Hepatocyte (in vitro differentiated cells): ENCODE measurements around the gene KIAA0513. TPM values are rescaled to one million over a fixed set of nuclear protein-coding genes. Genes with fewer than 3 reads are reported as not detected.

Source experiments
- DNase-seq: peaks from one replicate; pipeline ENCODE4 v3.0.0-alpha.2; 2016; ENCODE audit warnings: low spot score
- H2AFZ ChIP-seq: fragments of 200-600 bp; sonication (generic); 2 replicates; pipeline ENCODE4 v1.6.0; 2016; ENCODE audit warnings: antibody characterized with exemption, mild to moderate bottlenecking
- H3K27ac ChIP-seq: fragments of 200-600 bp; sonication (generic); 2 replicates; pipeline ENCODE4 v1.5.1; 2016; ENCODE audit warnings: mild to moderate bottlenecking
- H3K27me3 ChIP-seq: fragments of 200-600 bp; sonication (generic); 2 replicates; pipeline ENCODE4 v1.6.1; 2016
- H3K36me3 ChIP-seq: fragments of 200-600 bp; sonication (generic); replicated peaks from 2 replicates; pipeline ENCODE4 v1.5.1; 2016; ENCODE audit warnings: low read depth; ENCODE audit not compliant: insufficient read depth
- H3K4me1 ChIP-seq: fragments of 200-600 bp; sonication (generic); 2 replicates; pipeline ENCODE4 v1.5.1; 2016; ENCODE audit warnings: mild to moderate bottlenecking, moderate library complexity; ENCODE audit not compliant: insufficient read depth
- H3K4me2 ChIP-seq: fragments of 200-600 bp; sonication (generic); 2 replicates; pipeline ENCODE4 v1.6.0; 2016
- H3K4me3 ChIP-seq: fragments of 200-600 bp; sonication (generic); 2 replicates; pipeline ENCODE4 v1.5.1; 2016; ENCODE audit warnings: mild to moderate bottlenecking
- H3K79me2 ChIP-seq: fragments of 200-600 bp; sonication (generic); 2 replicates; pipeline ENCODE4 v1.6.0; 2017; ENCODE audit warnings: mild to moderate bottlenecking
- H3K9me2 ChIP-seq: fragments of 200-600 bp; sonication (generic); replicated peaks from 2 replicates; pipeline ENCODE4 v1.6.0; 2017; ENCODE audit warnings: mild to moderate bottlenecking; ENCODE audit not compliant: insufficient read depth
- H3K9me3 ChIP-seq: fragments of 200-600 bp; sonication (generic); 2 replicates; pipeline ENCODE4 v1.5.1; 2016; ENCODE audit warnings: low read depth, mild to moderate bottlenecking
- H4K20me1 ChIP-seq: fragments of 200-600 bp; sonication (generic); 2 replicates; pipeline ENCODE4 v1.6.0; 2016; ENCODE audit warnings: mild to moderate bottlenecking; ENCODE audit not compliant: insufficient read depth, poor library complexity, severe bottlenecking
- EZH2 ChIP-seq: fragments of 200-600 bp; sonication (generic); IDR thresholded peaks from 2 replicates; pipeline ENCODE4 v1.6.1; 2016; ENCODE audit warnings: antibody characterized with exemption, mild to moderate bottlenecking, borderline replicate concordance
- EZH2phosphoT487 ChIP-seq: fragments of 200-600 bp; sonication (generic); IDR thresholded peaks from one replicate; pipeline ENCODE4 v1.6.1; 2018; ENCODE audit warnings: antibody characterized with exemption, mild to moderate bottlenecking, low read depth, moderate library complexity; ENCODE audit not compliant: unreplicated experiment, severe bottlenecking
- WGBS: methylation state at CpG from one replicate; pipeline ENCODE4 v1.1.6; 2016; ENCODE audit warnings: low lambda C conversion rate; ENCODE audit errors: missing lambda C conversion rate; 5-methylcytosine and 5-hydroxymethylcytosine counted together
- polyA plus RNA-seq: library from polyadenylated mRNA; unstranded; fragments of >200 nt; fragmentation: Nextera tagmentation; extraction: Ambion mirVana; gene quantifications from 2 replicates; pipeline ENCODE4 v1.2.1, GENCODE V29; 2016
- total RNA-seq: library from RNA; depleted of rRNA; stranded (reverse); fragments of >200 nt; gene quantifications from 2 replicates; pipeline ENCODE4 v1.2.3, GENCODE V29; 2014
- TF ChIP-seq, protein P1 (sequence below): fragments of 200-600 bp; sonication (generic); IDR thresholded peaks from 2 replicates; pipeline ENCODE4 v1.5.1; 2016; ENCODE audit warnings: antibody characterized with exemption, mild to moderate bottlenecking; ENCODE audit not compliant: poor library complexity

KIAA0513 gene
- total and polyA plus RNA-seq, 2 experiments from 2014 or later, result 10.1 to 14.9 TPM

DNA sequence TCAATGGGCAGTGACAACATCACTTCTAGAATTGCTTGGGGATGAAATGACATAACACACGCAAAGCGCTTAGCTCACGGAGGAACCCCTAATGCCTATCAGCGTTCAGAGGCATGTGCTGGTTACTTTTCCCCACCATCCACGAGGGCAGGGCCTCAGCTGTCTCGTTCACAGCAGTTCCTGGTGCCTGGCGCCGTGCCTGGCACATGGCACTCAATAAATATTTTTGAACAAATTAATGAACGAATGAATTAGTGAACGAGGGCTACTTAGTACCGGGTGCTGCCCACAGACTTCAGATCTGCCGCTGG, 98.8 kb downstream of the KIAA0513 start:
- no peak overlapping the region for H2AFZ ChIP-seq
- H3K79me2 ChIP-seq, result no peaks in the 10 kb centered on the region
- peak overlapping the region; percentile 73 for H3K27ac ChIP-seq
- H3K4me1 ChIP-seq, result peaks cover 36% of the 10 kb centered on the region
- no peak overlapping the region for H3K4me3 ChIP-seq
- no peak for TF ChIP-seq EZH2phosphoT487
- TF ChIP-seq, protein P1, sequence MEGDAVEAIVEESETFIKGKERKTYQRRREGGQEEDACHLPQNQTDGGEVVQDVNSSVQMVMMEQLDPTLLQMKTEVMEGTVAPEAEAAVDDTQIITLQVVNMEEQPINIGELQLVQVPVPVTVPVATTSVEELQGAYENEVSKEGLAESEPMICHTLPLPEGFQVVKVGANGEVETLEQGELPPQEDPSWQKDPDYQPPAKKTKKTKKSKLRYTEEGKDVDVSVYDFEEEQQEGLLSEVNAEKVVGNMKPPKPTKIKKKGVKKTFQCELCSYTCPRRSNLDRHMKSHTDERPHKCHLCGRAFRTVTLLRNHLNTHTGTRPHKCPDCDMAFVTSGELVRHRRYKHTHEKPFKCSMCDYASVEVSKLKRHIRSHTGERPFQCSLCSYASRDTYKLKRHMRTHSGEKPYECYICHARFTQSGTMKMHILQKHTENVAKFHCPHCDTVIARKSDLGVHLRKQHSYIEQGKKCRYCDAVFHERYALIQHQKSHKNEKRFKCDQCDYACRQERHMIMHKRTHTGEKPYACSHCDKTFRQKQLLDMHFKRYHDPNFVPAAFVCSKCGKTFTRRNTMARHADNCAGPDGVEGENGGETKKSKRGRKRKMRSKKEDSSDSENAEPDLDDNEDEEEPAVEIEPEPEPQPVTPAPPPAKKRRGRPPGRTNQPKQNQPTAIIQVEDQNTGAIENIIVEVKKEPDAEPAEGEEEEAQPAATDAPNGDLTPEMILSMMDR, result no peak
- TF ChIP-seq EZH2, result no peak
- no peaks in the 10 kb centered on the region for H3K9me3 ChIP-seq
- DNase-seq, result no peak
- peak overlapping the region; percentile 59 for H3K4me2 ChIP-seq
- no peaks in the 10 kb centered on the region for H3K9me2 ChIP-seq
- no peaks in the 10 kb centered on the region for H3K27me3 ChIP-seq
- no peaks in the 10 kb centered on the region for H4K20me1 ChIP-seq
- H3K36me3 ChIP-seq, result no peaks in the 10 kb centered on the region
- 55% methylated on average over 12 of the region's 12 CpGs for WGBS

DNA sequence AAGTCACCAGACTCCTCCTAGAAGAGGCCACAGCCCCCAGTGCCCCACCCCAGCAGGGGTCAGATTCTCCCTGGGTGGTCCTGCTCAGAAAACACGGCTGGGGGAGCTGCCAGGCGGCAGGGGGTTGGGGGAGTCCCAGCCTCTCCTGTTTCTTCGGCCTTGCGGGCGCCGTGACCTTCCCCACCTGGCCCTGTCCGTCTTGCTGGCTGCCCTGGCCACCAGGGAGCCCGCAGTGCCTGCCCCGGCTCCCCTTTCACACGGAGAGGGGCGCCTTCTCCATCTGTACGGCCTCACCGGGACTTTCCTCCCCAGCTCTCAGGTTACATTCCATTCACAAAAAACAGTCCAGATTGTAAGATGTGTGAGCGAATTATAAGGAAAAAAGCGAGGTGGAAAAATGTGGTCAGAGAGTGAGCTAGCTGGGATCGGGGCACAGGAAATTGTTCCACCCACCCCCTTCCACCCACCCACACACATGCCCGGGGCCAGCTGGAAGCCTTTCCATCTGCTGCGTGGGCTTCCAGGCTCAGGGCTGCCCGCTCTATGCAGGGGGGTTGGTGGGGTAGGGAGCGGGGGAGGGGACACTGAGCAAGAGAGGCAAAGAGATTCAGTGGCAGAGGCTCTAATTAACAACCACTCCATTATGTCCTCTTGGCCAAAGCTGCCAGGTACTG, 99.2 kb downstream of the KIAA0513 start:
- DNase-seq, result peak; percentile 73
- 16% methylated on average over 17 of the region's 20 CpGs for WGBS
- H3K9me3 ChIP-seq, result no peaks in the 10 kb centered on the region
- peak overlapping the region; percentile 73 for H3K27ac ChIP-seq
- H3K27me3 ChIP-seq, result no peaks in the 10 kb centered on the region
- H3K4me1 ChIP-seq, result peaks cover 36% of the 10 kb centered on the region
- no peaks in the 10 kb centered on the region for H4K20me1 ChIP-seq
- TF ChIP-seq, protein P1, result no peak
- TF ChIP-seq EZH2phosphoT487 (no peak), EZH2 (no peak)
- no peaks in the 10 kb centered on the region for H3K9me2 ChIP-seq
- no peaks in the 10 kb centered on the region for H3K79me2 ChIP-seq
- H3K36me3 ChIP-seq, result no peaks in the 10 kb centered on the region
- H3K4me3 ChIP-seq, result no peak overlapping the region
- H3K4me2 ChIP-seq, result peak overlapping the region; percentile 59
- H2AFZ ChIP-seq, result no peak overlapping the region

DNA sequence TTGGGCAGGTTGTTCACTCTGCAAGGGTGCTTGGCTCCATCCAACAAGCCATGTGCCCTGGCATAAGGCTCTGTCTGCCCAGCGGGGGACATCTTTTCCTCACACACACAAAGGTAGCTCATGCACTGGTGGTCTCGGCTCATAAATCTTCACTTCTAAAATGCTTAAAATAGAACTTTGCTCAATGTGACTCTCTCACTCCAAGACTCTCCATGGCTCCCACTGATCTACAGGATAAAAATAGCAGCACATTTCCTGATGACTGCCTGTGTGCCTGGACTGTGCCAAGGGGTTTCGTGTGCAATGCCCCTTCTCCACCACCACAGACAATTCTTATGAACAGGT, 99.8 kb downstream of the KIAA0513 start:
- Histone ChIP-seq H3K9me3 (no peaks in the 10 kb centered on the region), H3K9me2 (no peaks in the 10 kb centered on the region), H3K27me3 (no peaks in the 10 kb centered on the region), H3K4me3 (no peak overlapping the region), H3K36me3 (no peaks in the 10 kb centered on the region), H3K27ac (no peak overlapping the region), H3K79me2 (no peaks in the 10 kb centered on the region), H4K20me1 (no peaks in the 10 kb centered on the region), H3K4me1 (peaks cover 36% of the 10 kb centered on the region), H2AFZ (no peak overlapping the region), H3K4me2 (peak overlapping the region; percentile 59)
- 82% methylated on average over 3 of the region's 3 CpGs for WGBS
- DNase-seq, result no peak
- TF ChIP-seq EZH2phosphoT487, result no peak
- TF ChIP-seq, protein P1, result no peak
- TF ChIP-seq EZH2, result no peak
